Heart left ventricle (tissue), 16 donors: Measurements from ENCODE around the gene HCN4. TPM values are rescaled to one million over a fixed set of nuclear protein-coding genes. Genes with fewer than 3 reads are reported as not detected.
A peak's percentile ranks its signal among the peaks of the same experiment; 100 is the strongest.

Experiments used
- ATAC-seq, 4 donors: fragments of 200-7000 bp; cut with Tn5 transposase; one replicate each; pipeline ENCODE4 v1.9.1; 2020 to 2022; ENCODE audit warnings: moderate library complexity in 4 of 4, mild to moderate bottlenecking in 3 of 4, moderate number of reproducible peaks in 1 of 4
- DNase-seq, 5 donors: peaks; one replicate each; pipeline ENCODE4 v3.0.0-alpha.2; 2020
- H3K27ac ChIP-seq, 12 donors: fragments of 200-600 bp; sonication (generic) in 4 of 12; one replicate each; pipeline versions ENCODE4 v1.5.0 to v1.8.0; 2016 to 2022; ENCODE audit warnings: mild to moderate bottlenecking in 2 of 12
- H3K27me3 ChIP-seq, 9 donors: fragments of 200-600 bp; sonication (generic) in 2 of 9; one replicate each; pipeline versions ENCODE4 v1.5.1 to v1.8.0; 2016 to 2022; ENCODE audit warnings: mild to moderate bottlenecking in 3 of 9
- H3K36me3 ChIP-seq, 9 donors: fragments of 200-600 bp; sonication (generic) in 2 of 9; one replicate each; pipeline versions ENCODE4 v1.5.0 to v1.8.0; 2018 to 2022; ENCODE audit warnings: mild to moderate bottlenecking in 2 of 9
- H3K4me1 ChIP-seq, 12 donors: fragments of 200-600 bp; sonication (generic) in 4 of 12; one replicate each; pipeline versions ENCODE4 v1.5.0 to v1.8.0; 2016 to 2022; ENCODE audit warnings: mild to moderate bottlenecking in 3 of 12
- H3K4me3 ChIP-seq, 12 donors: fragments of 200-600 bp; sonication (generic) in 4 of 12; one replicate each; pipeline versions ENCODE4 v1.5.0 to v1.8.0; 2017 to 2022; ENCODE audit warnings: mild to moderate bottlenecking in 9 of 12, moderate library complexity in 4 of 12
- H3K9me3 ChIP-seq, 12 donors: fragments of 200-600 bp; sonication (generic) in 4 of 12; one replicate each; pipeline versions ENCODE4 v1.5.0 to v1.8.0; 2016 to 2022; ENCODE audit warnings: mild to moderate bottlenecking in 1 of 12
- POLR2A ChIP-seq, 2 donors: fragments of 450-650 bp; IDR thresholded peaks; one replicate each; pipeline ENCODE4 v1.6.1; 2017; ENCODE audit warnings: antibody characterized with exemption in 2 of 2, mild to moderate bottlenecking in 2 of 2, moderate library complexity in 2 of 2
- WGBS, 4 donors: extraction: QIAGEN DNeasy Blood & Tissue Kit in 2 of 4; methylation state at CpG; one replicate each; pipeline versions ENCODE4 v1.1.5 to v1.1.7; 2013 to 2018; 5-methylcytosine and 5-hydroxymethylcytosine counted together
- intact Hi-C, 10 donors: fragments of 100-400 bp; cut with DNase I; formaldehyde crosslinking; loops; one replicate each; pipeline versions ENCODE4 v1.11.1 to v1.14.2; 2022
- polyA plus RNA-seq, 2 donors: library from polyadenylated mRNA; stranded (reverse); fragments of 200-250 nt; gene quantifications; one replicate each; pipeline ENCODE4 v1.2.3, GENCODE V29; 2013
- total RNA-seq, 9 donors: library from RNA; depleted of rRNA in 2 of 9; stranded (reverse); fragments of >200 nt in 2 of 9; fragmentation: NEBNext Ultra II Directional in 3 of 9; extraction: Animal tissue kit (Norgen Biotek cat#: 25700) in 3 of 9; gene quantifications; one replicate each; pipeline versions ENCODE4 v1.1.0 to v1.2.4, GENCODE V29; 2016 to 2023
- TF ChIP-seq, protein P1 (sequence below), 12 donors: fragments of 200-600 bp; sonication (generic) in 4 of 12; IDR thresholded peaks; one replicate each; pipeline versions ENCODE4 v1.5.0 to v1.8.0; 2018 to 2022; ENCODE audit warnings: antibody characterized with exemption in 12 of 12, mild to moderate bottlenecking in 5 of 12
- donor health status: ischemic (EF 13 %, LVEDD 7.1; RV severe dilation, severe dysfunction).
- donor health status: healthy with polysubstance abuse.
- donor health status: DM: no; HTN: yes; CAD: no.
- donor health status: DM: no; HTN: no; CAD: no.
- donor health status: ischemic (EF 25% LVEDD 6.9; RV normal size, moderate dysfunction).
- donor health status: ischemic (EF 25% LVEDD 5.7; RV mildly dilated, moderate dysfunction).
- donor health status: healthy.
- donor health status: DM: yes; HTN: yes; CAD: no.
- donor health status: ischemic (EF 35%, LVEDD 5.7; RV mildly dilated, moderate dysfunction).
- donor health status: nonischemic (EF 11% LVEDD 7.7; RV severe dilation, severe dysfunction).
- donor health status: DM: yes; HTN: yes; CAD: no.
- donor health status: PGD.
- donor health status: ischemic (EF 29% LVEDD 5.4; RV normal size, mild dysfunction).
- donor health status: nonischemic (EF 23%, LVEDD 6.1; RV moderate dilation, normal function).

The HCN4 gene
- total and polyA plus RNA-seq, 11 donors, result 5.1 to 23.0 (median 8.4) TPM

DNA sequence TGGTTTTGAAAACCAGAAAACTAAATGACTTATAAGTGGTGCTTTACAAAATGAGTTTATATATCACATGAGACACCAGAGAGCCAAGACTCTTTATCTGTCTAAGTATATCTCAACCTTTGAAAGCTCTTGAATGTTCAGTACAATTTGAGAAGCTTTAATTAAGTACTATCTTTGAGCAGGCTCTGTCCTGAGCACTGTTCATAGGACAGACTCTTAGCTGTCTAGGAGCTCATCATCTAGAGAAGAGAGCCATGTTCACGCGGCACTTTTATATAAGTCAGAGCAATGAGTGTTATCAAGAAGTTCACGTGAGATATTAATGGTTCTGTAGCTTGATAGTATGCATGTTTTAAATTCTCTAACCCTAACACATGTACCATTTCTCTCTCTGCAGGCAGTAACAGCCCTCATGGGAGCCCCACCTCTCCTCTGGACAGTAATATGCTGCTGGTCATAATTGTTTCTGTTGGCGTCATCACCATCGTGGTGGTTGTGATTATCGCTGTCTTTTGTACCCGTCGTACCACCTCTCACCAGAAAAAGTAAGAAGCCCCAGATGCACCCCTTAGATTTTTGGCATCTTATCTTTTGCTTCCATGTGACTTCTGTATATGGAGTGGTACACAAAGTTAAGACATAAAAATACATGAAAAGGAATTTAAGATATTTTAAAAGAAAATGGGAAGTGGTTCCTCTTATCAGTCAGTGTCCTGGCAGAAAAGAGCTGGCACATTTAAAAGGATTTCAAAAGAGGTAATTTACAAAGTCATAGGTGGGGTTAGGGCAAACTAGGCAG is 86.0 kb downstream of the HCN4 start:
- intact Hi-C loops, result no loop called here
- DNase-seq, result no peak
- H3K27me3 ChIP-seq, result no peaks in the 10 kb centered on the region
- TF ChIP-seq, protein P1, sequence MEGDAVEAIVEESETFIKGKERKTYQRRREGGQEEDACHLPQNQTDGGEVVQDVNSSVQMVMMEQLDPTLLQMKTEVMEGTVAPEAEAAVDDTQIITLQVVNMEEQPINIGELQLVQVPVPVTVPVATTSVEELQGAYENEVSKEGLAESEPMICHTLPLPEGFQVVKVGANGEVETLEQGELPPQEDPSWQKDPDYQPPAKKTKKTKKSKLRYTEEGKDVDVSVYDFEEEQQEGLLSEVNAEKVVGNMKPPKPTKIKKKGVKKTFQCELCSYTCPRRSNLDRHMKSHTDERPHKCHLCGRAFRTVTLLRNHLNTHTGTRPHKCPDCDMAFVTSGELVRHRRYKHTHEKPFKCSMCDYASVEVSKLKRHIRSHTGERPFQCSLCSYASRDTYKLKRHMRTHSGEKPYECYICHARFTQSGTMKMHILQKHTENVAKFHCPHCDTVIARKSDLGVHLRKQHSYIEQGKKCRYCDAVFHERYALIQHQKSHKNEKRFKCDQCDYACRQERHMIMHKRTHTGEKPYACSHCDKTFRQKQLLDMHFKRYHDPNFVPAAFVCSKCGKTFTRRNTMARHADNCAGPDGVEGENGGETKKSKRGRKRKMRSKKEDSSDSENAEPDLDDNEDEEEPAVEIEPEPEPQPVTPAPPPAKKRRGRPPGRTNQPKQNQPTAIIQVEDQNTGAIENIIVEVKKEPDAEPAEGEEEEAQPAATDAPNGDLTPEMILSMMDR (IDR thresholded peaks at IDR 0.05), result no peak
- no peak for TF ChIP-seq POLR2A (IDR thresholded peaks at IDR 0.05)
- no peak overlapping the region for H3K4me3 ChIP-seq
- no peaks in the 10 kb centered on the region for H3K9me3 ChIP-seq
- peaks cover 0 to 73% (median 12%) of the 10 kb centered on the region in 9 donors for H3K36me3 ChIP-seq
- H3K4me1 ChIP-seq, result peaks cover 0 to 16% (median 3%) of the 10 kb centered on the region in 12 donors
- 52 to 59% (median 57%) methylated on average over 8 of the region's 8 CpGs for WGBS, 4 donors
- peak; percentile 43 to 75 (median 58) for ATAC-seq
- H3K27ac ChIP-seq, result peak overlapping the region in 4 of 12 donors; percentile 26 to 45 (median 33)

DNA sequence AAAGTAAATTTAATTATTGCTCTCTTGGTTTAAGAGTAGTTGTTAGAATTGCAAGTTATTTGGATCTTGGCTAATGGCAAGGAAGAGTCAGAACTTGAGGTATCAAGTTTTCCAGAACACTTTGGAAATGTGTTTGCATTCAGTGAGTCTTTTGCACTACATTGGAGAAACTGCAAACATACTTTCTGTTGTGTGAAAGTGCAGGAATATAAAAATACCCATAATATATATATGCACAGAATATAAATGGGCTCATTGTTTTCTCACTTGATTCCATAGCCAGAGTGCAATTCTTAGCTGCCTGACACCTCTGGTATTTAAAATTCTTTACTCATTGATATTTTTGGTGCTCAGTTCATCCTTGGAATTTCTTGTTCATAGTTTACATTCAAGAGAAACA is 92.9 kb downstream of the HCN4 start:
- H3K27ac ChIP-seq, result no peak overlapping the region
- intact Hi-C loops, result loop anchor here in 7 of 10 donors (2.0 to 10.0 kb wide), 5 partner anchors 35 to 671 kb away; partner anchors contain the start of gene ADPGK (in 4 of the 7)
- no peak for ATAC-seq

DNA sequence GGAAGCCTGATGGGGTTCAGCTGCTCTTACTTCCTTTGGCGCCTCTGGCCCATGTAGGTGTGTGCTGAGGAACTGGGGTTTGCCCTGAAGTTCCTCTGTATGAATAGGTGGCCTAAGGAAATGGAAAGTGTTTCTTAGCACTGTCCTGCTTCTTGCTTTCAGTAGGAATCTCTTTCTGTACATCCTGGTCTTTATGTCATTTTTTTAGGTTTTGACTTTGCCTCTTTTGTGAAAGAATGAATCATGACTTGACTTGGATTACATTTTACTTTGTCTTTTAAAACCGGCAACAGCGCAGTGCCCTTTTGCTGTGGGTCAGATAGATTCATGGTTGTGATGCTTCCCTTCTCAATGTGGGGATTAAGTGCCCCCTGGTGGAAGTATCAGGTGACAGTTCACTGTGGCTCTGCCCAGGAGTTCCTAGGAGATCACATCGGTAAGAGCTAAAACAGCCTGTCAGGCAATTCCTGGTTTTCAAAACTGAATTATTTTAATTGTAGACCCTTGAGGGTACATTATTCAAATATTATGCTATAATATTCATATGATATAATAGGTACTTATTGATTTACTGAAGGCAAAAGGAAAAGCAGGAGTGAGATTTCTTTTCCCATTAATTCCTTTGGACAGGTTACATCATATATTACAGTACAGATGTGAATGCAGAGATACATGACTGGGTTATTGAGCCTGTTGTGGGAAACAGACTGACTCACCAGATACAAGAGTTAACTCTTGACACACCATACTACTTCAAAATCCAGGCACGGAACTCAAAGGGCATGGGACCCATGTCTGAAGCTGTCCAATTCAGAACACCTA is 95.4 kb downstream of the HCN4 start:
- intact Hi-C loops, result loop anchor here (1.0 to 10.0 kb wide), 10 partner anchors 32 to 669 kb away; partner anchors contain the start of gene ADPGK (in 5 of the 10)
- peak; percentile 71 to 90 (median 84) for ATAC-seq
- no peaks in the 10 kb centered on the region for H3K9me3 ChIP-seq
- H3K27ac ChIP-seq, result no peak overlapping the region
- peak in 3 of 5 donors; percentile 34 to 38 (median 34) for DNase-seq
- H3K4me3 ChIP-seq, result no peak overlapping the region
- H3K4me1 ChIP-seq, result peaks cover 0 to 4% (median 0%) of the 10 kb centered on the region in 12 donors
- WGBS, 4 donors, result 36 to 39% (median 37%) methylated on average over 5 of the region's 5 CpGs
- H3K36me3 ChIP-seq, result peaks cover 0 to 40% (median 5%) of the 10 kb centered on the region in 9 donors
- no peak for TF ChIP-seq POLR2A (IDR thresholded peaks at IDR 0.05)
- TF ChIP-seq, protein P1 (IDR thresholded peaks at IDR 0.05), result peak; percentile 59 to 84 (median 75)
- no peaks in the 10 kb centered on the region for H3K27me3 ChIP-seq

More for the DNA sequence above, 92.9 kb downstream of the HCN4 start:
- Histone ChIP-seq H3K36me3 (peaks cover 0 to 35% (median 0%) of the 10 kb centered on the region in 9 donors), H3K9me3 (no peaks in the 10 kb centered on the region), H3K4me1 (peaks cover 0 to 4% (median 0%) of the 10 kb centered on the region in 12 donors), H3K27me3 (no peaks in the 10 kb centered on the region), H3K4me3 (no peak overlapping the region)
- no peak for TF ChIP-seq POLR2A (IDR thresholded peaks at IDR 0.05)
- TF ChIP-seq, protein P1 (IDR thresholded peaks at IDR 0.05), result no peak
- DNase-seq, result no peak
